HG02870 (cell line): ENCODE measurements around the gene CYP4V2.

Source experiments
- ATAC-seq: cut with Tn5 transposase; IDR thresholded peaks from one replicate; pipeline ENCODE4 v1.9.1; 2021; ENCODE audit warnings: mild to moderate bottlenecking, moderate library complexity; ENCODE audit not compliant: unreplicated experiment

The CYP4V2 gene

DNA sequence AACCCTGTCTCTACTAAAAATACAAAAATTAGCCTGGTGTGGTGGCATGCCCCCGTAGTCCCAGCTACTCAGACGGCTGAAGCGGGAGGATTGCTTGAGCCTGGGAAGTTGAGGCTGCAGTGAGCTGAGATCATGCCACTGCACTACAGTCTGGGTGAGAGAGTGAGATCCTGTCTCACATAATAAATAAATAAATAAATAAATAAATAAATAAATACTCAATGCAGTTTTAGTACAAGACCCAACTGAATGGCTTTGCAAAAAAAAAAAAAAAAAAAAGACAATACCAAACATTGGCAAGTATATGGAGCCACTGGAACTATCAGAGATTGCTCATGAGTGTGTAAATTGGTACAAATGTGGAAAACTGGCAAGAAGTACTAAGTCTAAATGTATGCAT is 3.3 kb upstream of the CYP4V2 start:
- no peak for ATAC-seq

DNA sequence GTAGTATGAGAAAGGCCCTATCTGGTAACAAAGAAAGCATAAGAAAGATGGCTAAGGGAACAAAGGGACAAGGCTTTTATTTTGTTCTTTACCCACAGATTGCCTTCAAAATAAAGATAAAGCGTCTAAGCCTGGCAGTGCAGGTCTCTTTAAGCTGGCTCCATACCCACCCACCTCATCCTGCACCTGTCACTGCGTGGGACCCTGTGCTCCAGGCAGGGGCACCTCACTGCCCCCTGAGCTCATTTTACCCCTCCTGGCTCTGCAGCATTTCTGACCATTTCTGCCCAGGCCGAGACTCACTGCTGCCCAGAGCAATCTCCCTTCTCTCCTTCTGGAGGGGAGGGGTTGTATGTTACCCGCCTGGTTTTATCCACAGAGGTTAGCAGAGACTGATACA is 1.7 kb upstream of the CYP4V2 start:
- no peak for ATAC-seq

GRCh38 chr4:186190581-186191199 is 677 bp upstream of the CYP4V2 start:
- peak; percentile 30 for ATAC-seq

DNA sequence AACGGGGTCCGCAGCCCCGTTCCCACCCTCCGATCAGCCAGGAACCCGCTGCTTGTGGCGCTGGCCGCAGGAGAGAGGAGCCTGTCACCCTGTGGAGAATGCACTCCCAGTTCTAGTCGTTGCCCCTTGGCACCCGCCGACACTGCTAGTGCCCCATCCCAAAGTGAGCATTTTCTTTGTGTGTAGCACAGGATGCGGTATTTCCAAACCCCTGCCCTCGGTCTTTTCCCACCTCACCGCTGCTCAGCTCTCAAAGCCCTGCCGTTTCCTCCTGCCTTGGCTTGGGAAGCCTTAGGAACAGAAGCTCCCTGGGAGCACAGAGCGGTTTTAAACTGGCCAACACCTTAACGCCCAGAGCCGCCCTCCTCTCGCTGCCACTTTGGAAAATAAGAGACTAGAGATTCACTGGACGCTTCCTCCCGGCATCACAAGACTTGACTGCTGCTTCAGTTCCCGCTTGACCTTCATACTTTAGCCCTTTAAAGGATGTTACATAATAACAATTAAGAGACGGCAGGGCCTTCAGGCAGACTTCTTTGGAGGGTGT is 772 bp downstream of the CYP4V2 start:
- ATAC-seq = peak; percentile 12

- ATAC-seq = no peak
These were observed 2.5 kb downstream of the CYP4V2 start for GRCh38 chr4:186193851-186194250.

DNA sequence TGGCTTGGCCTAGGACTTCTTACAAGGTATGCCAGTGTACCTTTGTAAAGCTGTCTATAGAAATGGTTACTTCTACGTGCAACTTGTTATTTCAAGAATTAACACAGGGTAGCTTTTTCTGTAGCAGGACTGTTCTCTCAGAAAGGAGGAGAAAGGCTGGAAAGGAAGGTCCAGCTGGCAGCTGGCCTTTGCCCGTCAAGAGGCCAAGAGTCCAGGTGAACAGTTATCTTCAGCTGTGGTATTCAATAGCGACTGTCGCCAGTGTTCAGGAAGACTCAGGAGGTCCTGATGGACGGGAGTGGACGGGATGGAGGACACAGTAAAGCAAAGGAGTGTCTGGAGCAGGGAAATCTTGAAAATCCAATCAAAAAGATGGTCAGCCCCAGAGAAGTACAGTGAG is 4.7 kb downstream of the CYP4V2 start:
- ATAC-seq = no peak

GRCh38 chr4:186200516-186200915 is 9.1 kb downstream of the CYP4V2 start:
- ATAC-seq = no peak

DNA sequence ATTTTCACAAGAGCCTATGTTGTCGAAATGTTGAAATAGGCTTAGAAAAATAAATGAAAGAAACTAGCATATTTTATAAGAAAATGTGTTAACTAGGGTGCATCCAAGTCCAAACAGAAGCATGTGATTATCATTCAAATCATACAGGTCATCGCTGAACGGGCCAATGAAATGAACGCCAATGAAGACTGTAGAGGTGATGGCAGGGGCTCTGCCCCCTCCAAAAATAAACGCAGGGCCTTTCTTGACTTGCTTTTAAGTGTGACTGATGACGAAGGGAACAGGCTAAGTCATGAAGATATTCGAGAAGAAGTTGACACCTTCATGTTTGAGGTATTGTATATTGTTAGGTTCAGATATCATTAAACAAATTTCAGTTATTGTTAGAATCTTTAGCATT is 9.6 kb downstream of the CYP4V2 start:
- ATAC-seq = no peak

DNA sequence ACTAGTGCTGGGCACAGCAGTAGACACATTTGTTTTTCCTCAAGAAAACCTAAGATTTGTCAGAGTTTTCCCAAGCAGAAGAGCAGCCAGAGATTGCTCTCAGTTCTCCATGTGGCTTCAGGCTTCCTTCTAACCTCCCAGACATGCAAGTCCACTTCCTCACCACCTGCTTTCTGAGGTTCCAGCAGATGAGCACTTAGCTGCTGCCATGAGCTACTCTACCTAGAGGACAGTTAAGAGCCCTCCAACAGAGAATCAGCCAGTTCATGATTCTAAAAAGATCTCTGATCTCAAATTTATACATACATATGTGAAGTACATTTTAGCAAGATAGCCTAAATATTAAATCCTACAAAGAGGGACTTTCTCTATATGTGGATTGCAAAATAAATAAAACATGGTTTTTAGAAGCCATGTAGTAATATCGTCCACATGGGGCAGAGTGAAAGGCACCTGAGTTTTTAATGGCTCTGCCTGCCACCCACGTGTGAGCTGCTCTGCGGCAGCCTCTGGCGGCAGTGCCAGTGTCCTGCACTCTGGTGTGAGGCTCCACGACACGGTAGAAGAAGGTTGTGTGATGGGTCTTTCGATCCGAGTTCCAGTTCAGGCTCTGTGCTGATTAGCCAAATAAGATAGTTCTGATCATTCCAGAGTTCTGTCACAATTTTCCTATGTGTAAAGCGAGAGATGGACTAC is 10.3 kb downstream of the CYP4V2 start:
- ATAC-seq = peak; percentile 81

- ATAC-seq = no peak
These were observed 11.2 kb downstream of the CYP4V2 start for GRCh38 chr4:186202490-186203140.

- ATAC-seq = no peak
These were observed 12.0 kb downstream of the CYP4V2 start for GRCh38 chr4:186203406-186203805.

DNA sequence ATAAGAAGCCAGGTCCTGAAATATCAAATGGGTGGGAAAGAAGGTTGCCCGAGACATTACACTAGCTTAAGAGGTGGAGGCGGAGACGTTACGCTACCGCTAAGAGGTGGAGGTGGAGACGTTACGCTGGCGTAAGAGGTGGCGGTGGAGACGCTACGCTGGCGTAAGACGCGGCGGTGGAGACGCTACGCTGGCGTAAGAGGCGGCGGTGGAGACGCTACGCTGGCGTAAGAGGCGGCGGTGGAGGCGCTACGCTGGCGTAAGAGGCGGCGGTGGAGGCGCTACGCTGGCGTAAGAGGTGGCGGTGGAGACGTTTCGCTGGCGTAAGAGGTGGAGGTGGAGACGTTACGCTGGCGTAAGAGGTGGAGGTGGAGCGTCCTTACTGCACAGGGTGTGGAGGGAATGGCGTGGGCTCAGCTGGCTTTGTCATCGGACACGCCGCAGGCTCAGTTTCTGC is 12.8 kb downstream of the CYP4V2 start:
- peak; percentile 80 for ATAC-seq

DNA sequence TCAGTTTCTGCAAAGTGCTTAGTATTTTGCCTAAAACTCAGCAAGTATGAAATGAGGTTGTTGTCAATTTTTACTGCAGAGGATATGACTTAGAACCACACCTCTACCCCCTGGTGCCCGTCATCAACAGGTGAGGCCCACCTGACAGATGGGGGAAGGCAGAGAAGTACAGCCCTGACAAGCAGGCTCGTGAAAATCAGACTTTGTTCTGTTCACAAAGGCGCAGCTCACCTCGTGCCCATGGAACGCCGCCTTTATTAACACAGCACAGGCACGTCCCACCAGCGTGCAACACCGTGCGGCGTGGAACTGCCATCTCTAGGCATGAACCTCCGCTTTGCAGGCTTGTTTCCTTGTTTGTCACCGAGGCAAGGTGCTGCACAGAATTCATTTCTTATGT is 13.3 kb downstream of the CYP4V2 start:
- no peak for ATAC-seq

- no peak for ATAC-seq
These were observed 13.8 kb downstream of the CYP4V2 start for GRCh38 chr4:186205156-186205555.

- no peak for ATAC-seq
These were observed 25.2 kb downstream of the CYP4V2 start for GRCh38 chr4:186216465-186217024.

GRCh38 chr4:186217733-186218293 is 26.4 kb downstream of the CYP4V2 start:
- no peak for ATAC-seq

DNA sequence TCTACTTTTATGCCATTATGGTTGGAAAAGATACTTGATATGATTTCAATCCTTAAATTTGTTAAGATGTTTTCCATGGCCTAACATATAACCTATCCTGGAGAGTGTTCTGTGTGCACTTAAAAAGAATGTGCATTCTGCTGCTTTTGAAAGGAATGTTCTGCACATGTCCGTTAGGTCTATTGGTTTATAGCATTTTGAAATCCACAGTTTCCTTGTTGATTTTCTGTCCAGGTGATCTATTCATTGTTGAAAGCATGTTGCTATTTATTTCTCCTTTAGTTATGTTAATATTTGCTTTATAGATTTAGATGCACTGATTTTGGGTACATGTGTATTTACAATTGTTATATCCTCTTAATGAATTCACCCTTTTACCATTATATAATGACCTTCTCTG is 30.3 kb downstream of the CYP4V2 start:
- ATAC-seq = no peak

DNA sequence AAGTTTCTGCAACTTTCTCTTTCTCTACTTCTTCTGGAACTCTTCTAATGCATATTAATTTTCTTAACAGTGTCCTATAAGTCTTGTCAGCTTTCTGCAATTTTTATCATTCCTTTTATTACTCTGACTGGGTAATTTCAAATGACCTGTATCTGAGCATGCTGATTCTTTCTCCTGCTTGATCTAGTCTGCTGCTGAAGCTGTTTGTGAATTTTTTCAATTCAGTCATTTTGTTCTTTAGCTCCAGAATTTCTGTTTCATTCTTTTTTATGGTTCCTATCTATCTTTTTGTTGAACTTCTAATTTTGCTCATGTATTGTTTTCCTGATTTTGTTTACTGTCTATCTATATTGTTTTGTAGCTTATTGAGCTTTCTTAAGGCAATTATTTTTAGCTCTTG is 34.5 kb downstream of the CYP4V2 start:
- ATAC-seq = no peak

- no peak for ATAC-seq
These were observed 35.3 kb downstream of the CYP4V2 start for GRCh38 chr4:186226521-186227189.

DNA sequence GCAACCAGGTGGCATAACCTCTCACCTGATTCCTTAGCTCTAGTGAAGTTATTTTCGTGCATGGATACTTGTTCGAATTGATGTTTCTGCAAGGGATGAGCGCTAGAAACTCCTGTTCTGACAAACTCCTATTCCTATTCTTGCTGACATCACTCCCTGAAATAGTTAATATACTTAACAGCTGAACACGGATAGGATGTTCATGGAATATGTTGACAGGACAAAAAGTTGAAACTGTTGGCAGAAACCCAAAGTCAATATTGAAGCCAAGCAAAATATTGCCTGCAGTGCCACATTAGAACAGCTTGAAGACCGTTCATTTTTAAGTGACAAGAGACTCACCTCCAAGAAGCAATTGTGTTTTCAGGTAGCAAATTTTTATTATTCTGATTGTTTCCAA is 35.9 kb downstream of the CYP4V2 start, which contains the start of gene KLKB1:
Gene KLKB1 (plus strand): TSS at position 287 of the 400 bp plus-strand sequence. CDS start 689 bp downstream, outside the sequence.
- no peak for ATAC-seq
